Calu3 (cell line): Measurements from ENCODE around the gene SAMD1. TPM values are rescaled to one million over a fixed set of nuclear protein-coding genes. Genes with fewer than 3 reads are reported as not detected.

Experiments used
- BruUV-seq: library from RNA; stranded (reverse); fragments of 400-500 nt; replicated peaks from 2 replicates; lab custom pipeline; 2021; lab: Mats Ljungman, UMichigan
- CTCF ChIA-PET: fragments of 300-600 bp; sonication (Branson Sonifier 250); formaldehyde crosslinking; loops from one replicate; lab custom pipeline; 2022; ENCODE audit warnings: antibody characterized with exemption; lab: Charles Lee
- DNase-seq: peaks from one replicate; pipeline ENCODE4 v3.0.0; 2022
- H3K27ac Mint-ChIP-seq: one replicate; pipeline ENCODE4 v1.8.0; 2022; ENCODE audit warnings: mixed read lengths; ENCODE audit not compliant: unreplicated experiment
- H3K27me3 Mint-ChIP-seq: one replicate; pipeline ENCODE4 v1.8.0; 2022; ENCODE audit warnings: mixed read lengths; ENCODE audit not compliant: unreplicated experiment
- H3K36me3 Mint-ChIP-seq: one replicate; pipeline ENCODE4 v1.8.0; 2022; ENCODE audit warnings: mild to moderate bottlenecking, moderate library complexity, mixed read lengths; ENCODE audit not compliant: insufficient read depth, unreplicated experiment
- H3K4me1 Mint-ChIP-seq: one replicate; pipeline ENCODE4 v1.8.0; 2022; ENCODE audit warnings: mild to moderate bottlenecking, low read depth, mixed read lengths; ENCODE audit not compliant: unreplicated experiment
- H3K4me3 Mint-ChIP-seq: one replicate; pipeline ENCODE4 v1.8.0; 2022; ENCODE audit warnings: mild to moderate bottlenecking, low read depth, moderate library complexity, mixed read lengths; ENCODE audit not compliant: unreplicated experiment
- H3K9me3 Mint-ChIP-seq: one replicate; pipeline ENCODE4 v1.8.0; 2022; ENCODE audit warnings: low read depth, mixed read lengths; ENCODE audit not compliant: unreplicated experiment
- CTCF ChIP-seq: fragments of 200-600 bp; IDR thresholded peaks from one replicate; pipeline ENCODE4 v1.8.0; 2022; ENCODE audit warnings: antibody characterized with exemption; ENCODE audit not compliant: unreplicated experiment
- intact Hi-C: fragments of 100-400 bp; cut with micrococcal nuclease; formaldehyde crosslinking; loops from one replicate; pipeline ENCODE4 v1.10.0; 2022; ENCODE audit not compliant: unreplicated experiment
- total RNA-seq: library from RNA; stranded (reverse); gene quantifications from 2 replicates; pipeline ENCODE4 v1.2.3, GENCODE V29; 2022

Gene SAMD1
- total RNA-seq, 1 experiment from 2014 or later: 41.1 TPM

- CTCF ChIA-PET: no interaction called here
- intact Hi-C loops: no loop called here
- Mint-ChIP-seq H3K4me1 (peaks cover 8% of the 10 kb centered on the region), H3K27ac (no peak overlapping the region), H3K9me3 (no peaks in the 10 kb centered on the region), H3K27me3 (no peaks in the 10 kb centered on the region), H3K36me3 (peaks cover 39% of the 10 kb centered on the region), H3K4me3 (no peak overlapping the region)
- no peak for TF ChIP-seq CTCF
- no TSS peak for BruUV-seq
- no peak for DNase-seq
These were observed 4.5 kb downstream of the SAMD1 start for GRCh38 chr19:14086098-14086497.

- no peaks in the 10 kb centered on the region for H3K9me3 Mint-ChIP-seq
- BruUV-seq: no TSS peak
- CTCF ChIA-PET: no interaction called here
- no peak within 1 kb of the TSS for H3K27ac Mint-ChIP-seq
- H3K36me3 Mint-ChIP-seq: peaks cover 40% of the 10 kb centered on the region
- no peak for DNase-seq
- intact Hi-C loops: no loop called here
- H3K27me3 Mint-ChIP-seq: no peaks in the 10 kb centered on the region
- H3K4me3 Mint-ChIP-seq: no peak within 1 kb of the TSS
- TF ChIP-seq CTCF: no peak
- peaks cover 8% of the 10 kb centered on the region for H3K4me1 Mint-ChIP-seq
These were observed 5.1 kb downstream of the SAMD1 start, which contains the start of gene C19orf67 for GRCh38 chr19:14085309-14085995. TSS of gene C19orf67 (minus strand) at chr19:14085783. CDS start at chr19:14085627, 156 bp downstream.

GRCh38 chr19:14082675-14082960 is 7.9 kb downstream of the SAMD1 start:
- peaks cover 20% of the 10 kb centered on the region for H3K36me3 Mint-ChIP-seq
- intact Hi-C loops: no loop called here
- no peaks in the 10 kb centered on the region for H3K27me3 Mint-ChIP-seq
- no peaks in the 10 kb centered on the region for H3K4me1 Mint-ChIP-seq
- no peak for DNase-seq
- H3K27ac Mint-ChIP-seq: no peak overlapping the region
- H3K9me3 Mint-ChIP-seq: no peaks in the 10 kb centered on the region
- no peak for TF ChIP-seq CTCF
- BruUV-seq: no TSS peak
- peak overlapping the region; percentile 86 for H3K4me3 Mint-ChIP-seq
- CTCF ChIA-PET: interaction anchor here (0.9 kb wide), 1 partner anchor 153 kb away, joined by 3 read pairs; no protein-coding TSS in a partner anchor

GRCh38 chr19:14081797-14082674 is 8.5 kb downstream of the SAMD1 start:
- BruUV-seq: TSS peak; percentile 65

More at GRCh38 chr19:14081797-14082674, 8.5 kb downstream of the SAMD1 start:
- Mint-ChIP-seq H3K9me3 (no peaks in the 10 kb centered on the region), H3K4me3 (peak overlapping the region; percentile 86), H3K4me1 (no peaks in the 10 kb centered on the region), H3K27me3 (no peaks in the 10 kb centered on the region), H3K27ac (peak overlapping the region; percentile 87), H3K36me3 (peaks cover 17% of the 10 kb centered on the region)
- intact Hi-C loops: no loop called here
- CTCF ChIA-PET: interaction anchor here (0.6 to 0.9 kb wide), 3 partner anchors 52 to 428 kb away, joined by 3 to 8 read pairs (median 5); no protein-coding TSS in a partner anchor
- DNase-seq: peak; percentile 62
- TF ChIP-seq CTCF: no peak
